Osteocyte (in vitro differentiated cells): ENCODE measurements around the gene C2CD2. TPM values are rescaled to one million over a fixed set of nuclear protein-coding genes. Genes with fewer than 3 reads are reported as not detected.
"Not testable (repeated sequence)": the region's sequence is repeated elsewhere in the genome, so short reads cannot be mapped to it uniquely, and the experiment has no call there.

ENCODE experiments used
- DNase-seq: peaks from one replicate; pipeline ENCODE4 v3.0.0; 2021; ENCODE audit warnings: mixed read lengths; ENCODE audit not compliant: unreplicated experiment; ENCODE audit errors: extremely low spot score
- H3K27ac Mint-ChIP-seq: one replicate; pipeline ENCODE4 v1.8.0; 2021; ENCODE audit warnings: mild to moderate bottlenecking, mixed read lengths; ENCODE audit not compliant: unreplicated experiment
- H3K27me3 Mint-ChIP-seq: one replicate; pipeline ENCODE4 v1.8.0; 2021; ENCODE audit warnings: mixed read lengths; ENCODE audit not compliant: unreplicated experiment
- H3K36me3 Mint-ChIP-seq: one replicate; pipeline ENCODE4 v1.8.0; 2021; ENCODE audit warnings: mixed read lengths; ENCODE audit not compliant: unreplicated experiment
- H3K4me1 Mint-ChIP-seq: one replicate; pipeline ENCODE4 v1.8.0; 2021; ENCODE audit warnings: mixed read lengths; ENCODE audit not compliant: unreplicated experiment
- H3K4me3 Mint-ChIP-seq: one replicate; pipeline ENCODE4 v1.8.0; 2021; ENCODE audit warnings: mild to moderate bottlenecking, moderate library complexity, mixed read lengths; ENCODE audit not compliant: unreplicated experiment
- H3K9me3 Mint-ChIP-seq: one replicate; pipeline ENCODE4 v1.8.0; 2021; ENCODE audit warnings: mixed read lengths; ENCODE audit not compliant: unreplicated experiment
- CTCF ChIP-seq: fragments of 200-600 bp; sonication (generic); IDR thresholded peaks from 2 replicates; pipeline ENCODE4 v1.5.0; 2021; ENCODE audit warnings: antibody characterized with exemption, mild to moderate bottlenecking, moderate library complexity
- total RNA-seq: library from RNA; stranded (reverse); gene quantifications from 2 replicates; pipeline ENCODE4 v1.2.1, GENCODE V29; 2021

Gene C2CD2
- total RNA-seq, 1 donor from 2014 or later, result 19.4 TPM

GRCh38 chr21:41950941-41951351 is 2.9 kb downstream of the C2CD2 start:
- Mint-ChIP-seq H3K9me3 (no peaks in the 10 kb centered on the region), H3K36me3 (no peaks in the 10 kb centered on the region), H3K4me3 (no peak overlapping the region), H3K27me3 (no peaks in the 10 kb centered on the region), H3K4me1 (peaks cover 25% of the 10 kb centered on the region), H3K27ac (no peak overlapping the region)
- TF ChIP-seq CTCF, result no peak
- DNase-seq, result no peak

GRCh38 chr21:41949631-41950030 is 4.2 kb downstream of the C2CD2 start:
- H3K4me1 Mint-ChIP-seq, result peaks cover 25% of the 10 kb centered on the region
- H3K36me3 Mint-ChIP-seq, H3K4me3 Mint-ChIP-seq, DNase-seq, H3K27me3 Mint-ChIP-seq, H3K27ac Mint-ChIP-seq, H3K9me3 Mint-ChIP-seq: not testable (repeated sequence)

- Mint-ChIP-seq H3K9me3 (peaks cover 7% of the 10 kb centered on the region), H3K27ac (no peak overlapping the region), H3K4me1 (peaks cover 25% of the 10 kb centered on the region), H3K27me3 (no peaks in the 10 kb centered on the region), H3K36me3 (no peaks in the 10 kb centered on the region), H3K4me3 (no peak overlapping the region)
- no peak for DNase-seq
- TF ChIP-seq CTCF, result no peak
These were observed 4.9 kb downstream of the C2CD2 start for GRCh38 chr21:41948901-41949300.

GRCh38 chr21:41948078-41948895 is 5.5 kb downstream of the C2CD2 start:
- no peaks in the 10 kb centered on the region for H3K36me3 Mint-ChIP-seq
- H3K4me1 Mint-ChIP-seq, result peaks cover 25% of the 10 kb centered on the region
- H3K4me3 Mint-ChIP-seq, result no peak overlapping the region
- no peaks in the 10 kb centered on the region for H3K27me3 Mint-ChIP-seq
- DNase-seq, result no peak
- H3K27ac Mint-ChIP-seq, result no peak overlapping the region
- peaks cover 7% of the 10 kb centered on the region for H3K9me3 Mint-ChIP-seq
- TF ChIP-seq CTCF, result no peak

GRCh38 chr21:41945982-41946381 is 7.8 kb downstream of the C2CD2 start:
- no peak for DNase-seq

More at GRCh38 chr21:41945982-41946381, 7.8 kb downstream of the C2CD2 start:
- no peak for TF ChIP-seq CTCF
- Mint-ChIP-seq H3K9me3 (peaks cover 7% of the 10 kb centered on the region), H3K36me3 (peaks cover 6% of the 10 kb centered on the region), H3K4me1 (peaks cover 11% of the 10 kb centered on the region), H3K27me3 (no peaks in the 10 kb centered on the region), H3K27ac (no peak overlapping the region), H3K4me3 (no peak overlapping the region)
